Measurements from ENCODE around the gene POLR3G.

Gene POLR3G

GRCh38 chr5:90554358-90555006 lies 79.8 kb downstream of the POLR3G start:
- no peak for DNase-seq

GRCh38 chr5:90555666-90556065 lies 81.0 kb downstream of the POLR3G start:
- DNase-seq, result no peak

GRCh38 chr5:90557391-90557790 lies 82.7 kb downstream of the POLR3G start:
- no peak for DNase-seq

- no peak for DNase-seq
Observed at GRCh38 chr5:90557871-90558270, 83.2 kb downstream of the POLR3G start.

- no peak for DNase-seq
Observed at GRCh38 chr5:90558344-90559192, 83.9 kb downstream of the POLR3G start, which contains the start of gene ADGRV1. Gene ADGRV1, plus strand, starts transcription at chr5:90558797. Its CDS starts 99 bp downstream, at chr5:90558896.

- DNase-seq, result no peak
Observed at GRCh38 chr5:90560771-90561170, 86.1 kb downstream of the POLR3G start.

GRCh38 chr5:90561766-90562165 lies 87.1 kb downstream of the POLR3G start:
- no peak for DNase-seq

GRCh38 chr5:90562341-90562740 lies 87.7 kb downstream of the POLR3G start:
- no peak for DNase-seq

GRCh38 chr5:90563108-90563507 lies 88.4 kb downstream of the POLR3G start:
- DNase-seq, result no peak
